Gastrocnemius medialis (tissue), 4 donors: ENCODE measurements around the gene DIPK1C.

ENCODE experiments used
- CTCF ChIP-seq, 5 experiments: fragments of 450-650 bp in 3 of 5; fragments of 200-600 bp in 2 of 5; sonication (generic) in 2 of 5; IDR thresholded peaks in 4 of 5; conservative IDR thresholded peaks in 1 of 5; 1 replicate in 4 of 5; 2 replicates in 1 of 5; pipeline ENCODE4 v1.5.1; 2016 to 2019; ENCODE audit warnings: antibody characterized with exemption in 5 of 5, mild to moderate bottlenecking in 3 of 5, moderate library complexity in 3 of 5
- POLR2A ChIP-seq, 2 donors: fragments of 450-650 bp; IDR thresholded peaks; one replicate each; pipeline ENCODE4 v1.6.1; 2017; ENCODE audit warnings: antibody characterized with exemption in 2 of 2, mild to moderate bottlenecking in 2 of 2, moderate library complexity in 2 of 2

DNA sequence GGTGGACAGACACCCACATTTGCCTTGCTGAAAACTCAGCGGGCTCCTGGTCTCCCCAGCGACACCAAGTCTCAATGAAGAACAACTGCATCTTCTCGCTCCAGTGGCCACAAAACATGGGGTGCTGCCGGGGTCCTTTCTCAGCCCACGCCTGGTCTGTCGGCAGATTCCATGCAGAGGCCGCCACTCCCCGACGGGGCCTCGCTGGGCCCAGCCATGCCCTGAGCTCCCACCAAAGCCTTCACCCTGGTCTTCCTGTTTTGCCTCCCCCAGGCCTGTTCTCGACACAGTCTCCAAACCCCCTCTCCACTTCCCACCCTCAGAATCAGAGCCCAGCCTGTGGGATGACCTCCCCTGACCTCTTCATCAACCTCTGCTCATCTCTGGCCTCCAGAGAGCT lies 31.2 kb downstream of the DIPK1C start:
- TF ChIP-seq CTCF (IDR thresholded peaks at IDR 0.05 in 4 of 5, conservative IDR thresholded peaks at IDR 0.05 in 1 of 5), result no peak
- no peak for TF ChIP-seq POLR2A (IDR thresholded peaks at IDR 0.05)
